Mucosa of rectum (tissue), 2 donors: ENCODE results near the gene COL23A1.
"Not testable (repeated sequence)": the region's sequence is repeated elsewhere in the genome, so short reads cannot be mapped to it uniquely, and the experiment has no call there.

Experiments
- H3K27ac ChIP-seq, 2 donors: one replicate each; pipeline ENCODE4 v1.7.0; 2013; ENCODE audit warnings: inconsistent platforms in 2 of 2, low read depth in 2 of 2, low read length in 2 of 2
- H3K27me3 ChIP-seq, 2 donors: one replicate each; pipeline ENCODE4 v1.7.0; 2013; ENCODE audit warnings: low read length in 2 of 2; ENCODE audit not compliant: control insufficient read depth in 2 of 2, insufficient read depth in 2 of 2
- H3K36me3 ChIP-seq, 2 donors: one replicate each; pipeline ENCODE4 v1.7.0; 2013; ENCODE audit warnings: low read length in 2 of 2; ENCODE audit not compliant: control insufficient read depth in 2 of 2, insufficient read depth in 2 of 2
- H3K4me1 ChIP-seq, 2 donors: one replicate each; pipeline ENCODE4 v1.7.0; 2013; ENCODE audit warnings: low read length in 2 of 2, mild to moderate bottlenecking in 1 of 2; ENCODE audit not compliant: control insufficient read depth in 2 of 2, insufficient read depth in 2 of 2
- H3K4me3 ChIP-seq, 2 donors: one replicate each; pipeline ENCODE4 v1.7.0; 2013; ENCODE audit warnings: low read length in 2 of 2
- H3K9ac ChIP-seq, 2 donors: one replicate each; pipeline ENCODE4 v1.7.0; 2013; ENCODE audit warnings: low read length in 2 of 2, low read depth in 1 of 2, mild to moderate bottlenecking in 1 of 2
- H3K9me3 ChIP-seq, 2 donors: one replicate each; pipeline ENCODE4 v1.7.0; 2013; ENCODE audit warnings: low read length in 2 of 2; ENCODE audit not compliant: control insufficient read depth in 2 of 2
- donor health status: healthy.
- donor health status: Normal muscosa, but diverticular disease.

The COL23A1 gene

GRCh38 chr5:178232920-178233429 lies 357.2 kb downstream of the COL23A1 start:
- peaks cover 22 to 28% of the 10 kb centered on the region in 2 donors for H3K36me3 ChIP-seq
- H3K27me3 ChIP-seq: no peaks in the 10 kb centered on the region
- H3K4me1 ChIP-seq: peaks cover 60 to 64% of the 10 kb centered on the region in 2 donors
- H3K9me3 ChIP-seq: no peaks in the 10 kb centered on the region
- H3K4me3 ChIP-seq: peak overlapping the region; percentile 79 to 81
- peak overlapping the region; percentile 81 to 96 for H3K9ac ChIP-seq
- peak overlapping the region; percentile 93 to 98 for H3K27ac ChIP-seq

DNA sequence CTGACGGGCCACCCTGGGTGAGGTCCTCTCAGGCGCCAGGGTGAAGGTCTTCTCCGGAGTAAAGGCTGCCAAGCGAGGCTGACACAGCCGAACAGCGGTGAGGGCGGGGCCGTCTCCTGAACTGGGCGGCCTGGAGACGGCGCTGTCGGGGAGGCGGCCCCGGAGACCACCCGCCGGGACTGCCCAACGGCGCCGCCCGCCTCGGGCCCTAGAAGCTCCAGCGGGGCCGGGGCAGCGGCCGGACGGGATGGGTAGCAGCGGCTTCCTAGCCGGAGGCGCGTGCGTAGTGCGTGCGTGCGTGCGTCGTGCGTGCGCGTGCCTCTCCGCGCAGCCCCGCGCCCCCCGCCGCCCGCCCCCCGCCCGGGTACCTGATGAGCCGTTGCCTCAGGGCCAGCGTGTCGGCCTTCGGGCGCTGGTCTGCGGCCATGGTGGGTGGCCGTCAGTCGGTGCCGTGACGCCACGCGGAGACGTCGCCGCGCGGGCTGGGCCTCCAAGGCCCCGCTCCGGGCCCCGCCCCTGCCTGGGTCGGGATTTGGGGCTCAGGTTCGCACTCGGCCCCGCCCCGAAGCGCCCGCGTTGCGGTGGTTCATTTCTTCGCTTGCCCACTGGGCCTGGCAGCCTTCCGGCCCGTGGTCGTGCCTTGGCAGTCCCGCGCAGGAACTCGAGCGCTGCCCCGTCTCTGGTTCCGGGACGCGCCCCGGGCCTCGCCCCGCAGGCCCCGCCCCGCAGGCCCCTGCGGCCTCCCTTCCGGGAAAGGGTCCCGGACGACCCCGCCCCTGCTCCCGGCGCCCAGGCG lies 357.9 kb downstream of the COL23A1 start, which contains the start of gene PHYKPL:
Gene PHYKPL (minus strand): TSS at position 679 of the 796 bp plus-strand sequence. CDS start 252 bp downstream, at position 427.
- H3K4me3 ChIP-seq: peak within 1 kb of the TSS; percentile 79 to 81
- no peaks in the 10 kb centered on the region for H3K27me3 ChIP-seq
- H3K9me3 ChIP-seq: no peaks in the 10 kb centered on the region
- peaks cover 60 to 61% of the 10 kb centered on the region in 2 donors for H3K4me1 ChIP-seq
- H3K9ac ChIP-seq: peak within 1 kb of the TSS; percentile 93 to 96
- H3K36me3 ChIP-seq: peaks cover 29 to 34% of the 10 kb centered on the region in 2 donors
- H3K27ac ChIP-seq: peak within 1 kb of the TSS; percentile 93 to 98

- peaks cover 59 to 60% of the 10 kb centered on the region in 2 donors for H3K4me1 ChIP-seq
- peak overlapping the region; percentile 79 to 81 for H3K4me3 ChIP-seq
- H3K9ac ChIP-seq: peak overlapping the region; percentile 93 to 96
- no peaks in the 10 kb centered on the region for H3K9me3 ChIP-seq
- no peaks in the 10 kb centered on the region for H3K27me3 ChIP-seq
- H3K36me3 ChIP-seq: peaks cover 32 to 35% of the 10 kb centered on the region in 2 donors
- H3K27ac ChIP-seq: peak overlapping the region; percentile 93 to 98
Observed at GRCh38 chr5:178231539-178232123, 358.6 kb downstream of the COL23A1 start.

DNA sequence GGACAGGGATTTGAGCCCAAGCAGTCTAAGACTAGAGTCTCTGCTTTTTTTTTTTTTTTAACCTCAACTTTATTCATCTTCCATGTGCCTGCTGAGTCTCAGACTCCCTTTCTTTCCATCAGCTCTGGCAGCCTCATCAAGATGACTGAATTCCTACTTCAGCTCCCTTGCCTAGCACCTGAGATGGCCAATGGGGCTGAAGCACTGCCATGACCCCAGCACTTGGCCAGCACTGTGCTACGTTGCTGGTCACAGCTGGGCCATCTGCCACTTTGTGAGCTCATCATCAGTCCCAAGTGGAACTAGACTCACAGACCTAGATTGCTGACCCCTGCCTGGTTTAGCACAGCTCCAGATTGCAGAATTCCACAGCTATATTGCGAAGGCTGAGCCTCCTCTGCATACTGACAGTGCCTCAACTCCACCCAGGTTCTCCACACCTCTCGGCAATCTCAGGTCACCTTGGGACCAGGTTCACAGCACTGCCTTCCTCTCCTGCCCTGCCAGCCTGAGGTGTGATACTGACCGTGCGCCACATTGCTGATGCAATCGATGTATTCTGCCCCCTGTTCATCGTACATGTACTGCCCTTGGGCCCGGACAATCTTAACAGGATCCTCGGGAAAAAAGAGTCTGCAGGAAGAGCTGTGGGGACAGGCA lies 359.2 kb downstream of the COL23A1 start:
- Histone ChIP-seq H3K27me3 (no peaks in the 10 kb centered on the region), H3K4me3 (peak overlapping the region; percentile 79 to 81), H3K9me3 (no peaks in the 10 kb centered on the region), H3K9ac (peak overlapping the region; percentile 93 to 96), H3K27ac (peak overlapping the region; percentile 93 to 98), H3K36me3 (peaks cover 32 to 35% of the 10 kb centered on the region in 2 donors), H3K4me1 (peaks cover 55 to 57% of the 10 kb centered on the region in 2 donors)

DNA sequence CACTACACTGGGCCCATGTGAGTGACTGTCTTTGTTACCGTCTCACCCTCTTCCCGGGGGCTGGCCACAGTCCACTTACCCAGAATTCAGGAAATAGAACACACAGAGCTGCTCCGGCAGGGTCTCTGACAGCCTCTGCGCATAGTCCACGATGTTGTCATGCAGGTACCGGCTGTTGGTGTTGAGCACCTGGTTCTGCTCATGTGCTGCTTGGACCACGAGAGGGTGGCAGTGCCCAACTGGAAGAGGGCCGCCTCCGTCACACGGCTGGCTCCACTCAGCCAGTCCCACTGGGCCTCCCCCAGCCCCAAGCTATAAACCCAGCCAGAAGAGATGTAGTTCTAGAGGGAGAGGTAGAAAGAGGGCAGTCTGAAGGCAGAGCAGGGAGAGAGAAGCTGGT lies 360.3 kb downstream of the COL23A1 start:
- no peak overlapping the region for H3K9ac ChIP-seq
- H3K9me3 ChIP-seq: no peaks in the 10 kb centered on the region
- H3K4me1 ChIP-seq: peaks cover 62 to 64% of the 10 kb centered on the region in 2 donors
- peak overlapping the region in 1 of 2 donors; percentile 79 for H3K4me3 ChIP-seq
- H3K27ac ChIP-seq: peak overlapping the region; percentile 35 to 49
- no peaks in the 10 kb centered on the region for H3K27me3 ChIP-seq
- H3K36me3 ChIP-seq: peaks cover 32 to 41% of the 10 kb centered on the region in 2 donors

GRCh38 chr5:178229111-178229510 lies 361.1 kb downstream of the COL23A1 start:
- H3K9me3 ChIP-seq, H3K9ac ChIP-seq, H3K27me3 ChIP-seq, H3K4me3 ChIP-seq: not testable (repeated sequence)
- Histone ChIP-seq H3K4me1 (peaks cover 56 to 60% of the 10 kb centered on the region in 2 donors), H3K27ac (peak overlapping the region in 1 of 2 donors; percentile 87), H3K36me3 (peaks cover 37 to 49% of the 10 kb centered on the region in 2 donors)

DNA sequence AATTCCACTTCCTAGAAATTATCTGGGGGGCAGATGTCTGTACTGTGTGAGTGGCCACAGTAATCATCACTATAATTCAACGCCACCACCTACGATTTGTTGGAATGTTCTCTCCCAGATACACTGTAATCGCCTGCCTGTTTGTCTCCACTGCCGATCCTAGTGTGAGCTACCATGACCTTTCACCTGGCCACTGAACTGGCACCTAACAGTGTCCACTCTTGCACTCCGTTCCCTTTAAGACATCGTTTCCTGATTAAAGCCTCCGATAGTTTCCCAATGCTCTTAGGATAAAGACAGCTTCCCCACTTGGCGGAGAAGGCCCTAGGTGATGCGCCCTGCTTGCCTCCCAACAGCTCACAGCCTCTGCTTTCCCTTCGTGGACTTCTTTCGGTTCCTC lies 361.6 kb downstream of the COL23A1 start:
- no peak overlapping the region for H3K4me3 ChIP-seq
- H3K4me1 ChIP-seq: peaks cover 56 to 60% of the 10 kb centered on the region in 2 donors
- H3K36me3 ChIP-seq: peaks cover 37 to 52% of the 10 kb centered on the region in 2 donors
- H3K27me3 ChIP-seq: no peaks in the 10 kb centered on the region
- no peaks in the 10 kb centered on the region for H3K9me3 ChIP-seq
- peak overlapping the region; percentile 87 to 91 for H3K27ac ChIP-seq
- H3K9ac ChIP-seq: no peak overlapping the region

DNA sequence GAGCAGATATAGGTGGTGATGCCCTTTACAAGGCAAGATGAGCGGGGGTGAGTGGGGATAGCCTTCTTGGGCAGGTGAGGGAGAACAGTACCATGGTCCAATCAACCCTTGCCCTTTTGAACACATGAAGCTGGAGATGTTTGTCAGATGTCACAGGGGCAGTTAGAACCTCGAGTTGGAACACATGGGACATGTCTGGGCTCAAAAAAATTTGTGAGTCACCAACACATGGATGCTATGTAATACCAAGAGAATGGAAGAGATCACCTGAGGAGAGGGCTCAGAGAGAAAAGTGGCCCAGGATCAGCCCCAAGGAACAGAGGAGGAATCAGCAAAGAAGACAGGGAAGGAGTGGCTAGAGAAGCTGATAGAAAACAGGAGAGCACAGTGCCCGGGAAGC lies 362.3 kb downstream of the COL23A1 start:
- no peaks in the 10 kb centered on the region for H3K9me3 ChIP-seq
- peak overlapping the region in 1 of 2 donors; percentile 3 for H3K4me3 ChIP-seq
- no peaks in the 10 kb centered on the region for H3K27me3 ChIP-seq
- H3K36me3 ChIP-seq: peaks cover 39 to 59% of the 10 kb centered on the region in 2 donors
- peak overlapping the region in 1 of 2 donors; percentile 2 for H3K9ac ChIP-seq
- H3K4me1 ChIP-seq: peaks cover 51 to 56% of the 10 kb centered on the region in 2 donors
- H3K27ac ChIP-seq: peak overlapping the region; percentile 87 to 91

- H3K9me3 ChIP-seq: no peaks in the 10 kb centered on the region
- peaks cover 48 to 53% of the 10 kb centered on the region in 2 donors for H3K4me1 ChIP-seq
- H3K9ac ChIP-seq: peak overlapping the region; percentile 0 to 31
- H3K27ac ChIP-seq: peak overlapping the region; percentile 87 to 91
- H3K36me3 ChIP-seq: peaks cover 39 to 66% of the 10 kb centered on the region in 2 donors
- peak overlapping the region in 1 of 2 donors; percentile 3 for H3K4me3 ChIP-seq
- H3K27me3 ChIP-seq: no peaks in the 10 kb centered on the region
Observed at GRCh38 chr5:178227138-178227659, 363.0 kb downstream of the COL23A1 start.
